GM10248 (cell line): ENCODE results near the gene SLIT3.
"Not testable (repeated sequence)": the region's sequence is repeated elsewhere in the genome, so short reads cannot be mapped to it uniquely, and the experiment has no call there.

Source experiments
- CTCF ChIA-PET: fragments of 300-600 bp; sonication (Branson Sonifier 250); formaldehyde crosslinking; extraction: SDS; loops from one replicate; lab custom pipeline; 2021; ENCODE audit warnings: antibody characterized with exemption; lab: Yijun Ruan, JAX
- POLR2A ChIA-PET: fragments of 350-650 bp; sonication (Branson Sonifier 250); formaldehyde crosslinking; extraction: SDS; loops from one replicate; lab custom pipeline; 2020; ENCODE audit warnings: antibody characterized with exemption; lab: Yijun Ruan, JAX
- DNase-seq: peaks from one replicate; pipeline ENCODE4 v3.0.0; 2012; ENCODE audit errors: extremely low spot score
- CTCF ChIP-seq: IDR thresholded peaks from 2 replicates; pipeline ENCODE4 v1.5.1; 2012; ENCODE audit warnings: mild to moderate bottlenecking, low read depth; ENCODE audit errors: extremely low read depth, missing control alignments, control extremely low read depth

Gene SLIT3

DNA sequence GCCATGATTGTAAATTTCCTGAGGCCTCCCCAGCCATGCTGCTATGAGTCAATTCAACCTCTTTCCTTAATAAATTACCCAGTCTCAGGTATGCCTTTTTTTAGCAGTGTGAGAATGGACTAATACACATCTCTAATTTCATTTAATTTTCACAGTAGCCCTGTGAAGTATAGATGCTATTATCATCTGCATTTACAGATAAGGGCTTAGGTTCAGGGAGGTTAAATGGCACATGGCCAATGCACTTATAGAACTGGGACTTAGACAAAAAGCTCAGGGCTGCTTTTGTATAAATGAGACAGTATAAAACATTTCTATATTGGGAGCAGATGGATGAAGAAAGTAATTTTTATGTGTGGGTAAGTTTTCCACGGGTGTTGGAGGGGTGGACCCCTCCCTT lies 658.9 kb downstream of the SLIT3 start:
- ChIA-PET POLR2A (no interaction called here), CTCF (no interaction called here)
- DNase-seq, result no peak
- no peak for TF ChIP-seq CTCF

GRCh38 chr5:168638846-168639245 lies 662.1 kb downstream of the SLIT3 start:
- POLR2A ChIA-PET, CTCF ChIA-PET, DNase-seq: not testable (repeated sequence)

DNA sequence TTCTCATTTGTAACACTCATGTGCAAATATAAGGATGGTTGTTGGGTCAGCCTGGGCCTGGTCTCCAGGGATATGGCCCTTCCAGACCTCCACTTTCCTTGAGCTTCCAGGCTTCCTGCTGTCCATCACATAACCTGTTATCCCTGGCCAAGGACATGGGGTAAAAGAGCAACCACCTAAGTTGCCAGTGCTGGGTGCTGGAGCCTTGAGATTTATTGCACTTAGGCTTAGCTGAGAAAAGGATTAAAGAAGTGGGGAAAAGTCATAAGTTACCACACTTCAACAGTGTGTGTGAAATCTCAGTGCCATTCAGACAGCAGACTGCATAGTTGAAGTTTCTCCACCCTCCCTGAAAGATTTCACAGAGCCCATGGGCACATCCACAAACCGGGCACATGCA lies 663.1 kb downstream of the SLIT3 start:
- no peak for DNase-seq
- TF ChIP-seq CTCF, result no peak
- POLR2A ChIA-PET, result no interaction called here
- CTCF ChIA-PET, result interaction anchor here (1.4 kb wide), 1 partner anchor 28 kb away, joined by 4 read pairs; no protein-coding TSS in a partner anchor

DNA sequence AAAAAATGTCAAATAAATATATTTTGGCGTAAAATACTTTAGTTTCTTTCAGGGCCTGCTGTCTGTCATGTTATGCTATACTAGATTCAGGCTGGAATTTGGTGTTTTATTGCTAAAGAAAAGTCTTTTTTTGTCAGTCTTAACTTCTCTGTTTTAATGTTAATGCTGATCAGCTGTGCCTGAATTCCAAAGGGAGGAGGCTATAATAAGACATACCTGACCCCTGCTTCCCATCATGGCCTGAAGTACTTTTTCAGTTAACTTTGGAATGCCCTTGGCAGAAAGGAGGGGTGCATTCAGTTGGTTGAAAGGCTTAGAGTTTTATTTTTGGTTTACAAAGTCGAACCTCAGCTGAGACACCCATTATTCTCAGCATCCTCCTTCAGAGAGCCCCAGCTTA lies 663.7 kb downstream of the SLIT3 start:
- no peak for TF ChIP-seq CTCF
- ChIA-PET CTCF (interaction anchor here (0.7 to 1.4 kb wide), 2 partner anchors 27 to 542 kb away, joined by 3 to 4 read pairs; no protein-coding TSS in a partner anchor), POLR2A (no interaction called here)
- DNase-seq, result no peak

- POLR2A ChIA-PET, DNase-seq: not testable (repeated sequence)
- CTCF ChIA-PET, result interaction anchor here (1.0 kb wide), 1 partner anchor 111 kb away, joined by 3 read pairs; no protein-coding TSS in a partner anchor
Observed at GRCh38 chr5:168630958-168631357, 670.0 kb downstream of the SLIT3 start.

GRCh38 chr5:168624850-168625364 lies 676.0 kb downstream of the SLIT3 start:
- no peak for DNase-seq
- ChIA-PET CTCF (interaction anchor here (1.2 kb wide), 1 partner anchor 12 kb away, joined by 3 read pairs; no protein-coding TSS in a partner anchor), POLR2A (no interaction called here)
- no peak for TF ChIP-seq CTCF

- TF ChIP-seq CTCF, result no peak
- ChIA-PET CTCF (no interaction called here), POLR2A (no interaction called here)
- DNase-seq, result no peak
Observed at GRCh38 chr5:168620807-168621206, 680.1 kb downstream of the SLIT3 start.

DNA sequence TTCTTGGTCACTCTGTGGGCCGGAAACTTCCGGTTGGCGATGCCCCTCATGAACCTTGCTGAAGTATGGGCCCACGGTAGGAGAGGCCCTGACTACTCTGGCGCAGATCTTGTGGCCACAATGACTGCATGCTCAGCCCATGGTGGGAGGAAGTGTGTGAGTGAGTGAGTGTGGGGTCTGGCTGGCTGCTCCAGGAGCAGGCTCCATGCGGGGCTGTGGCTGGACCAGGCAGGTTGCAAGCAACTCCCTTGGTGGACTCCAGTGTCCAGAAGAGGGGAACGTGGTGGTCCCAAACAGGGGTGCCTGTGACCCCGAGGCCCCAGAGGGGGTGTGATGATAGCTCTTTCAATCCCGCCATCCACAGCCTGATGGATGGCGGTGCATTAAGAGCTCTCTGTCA lies 686.3 kb downstream of the SLIT3 start:
- CTCF ChIA-PET, result no interaction called here
- DNase-seq, result no peak
- TF ChIP-seq CTCF, result no peak
- POLR2A ChIA-PET, result no interaction called here
